Epithelial cell of esophagus (primary cell): ENCODE measurements around the gene LIAS.
"Not testable (repeated sequence)": the region's sequence is repeated elsewhere in the genome, so short reads cannot be mapped to it uniquely, and the experiment has no call there.

Source experiments
- DNase-seq: peaks from one replicate; pipeline ENCODE4 v3.0.0; 2010; ENCODE audit warnings: low read depth
- H3K4me3 ChIP-seq: 2 replicates; pipeline ENCODE4 v1.5.1; 2011; ENCODE audit warnings: mild to moderate bottlenecking, low read length, control low read depth
- CTCF ChIP-seq: IDR thresholded peaks from 2 replicates; pipeline ENCODE4 v1.5.1; 2011; ENCODE audit warnings: low read depth, mild to moderate bottlenecking, low read length, control low read depth, inconsistent platforms; ENCODE audit not compliant: insufficient read depth; ENCODE audit errors: missing control alignments

The LIAS gene

DNA sequence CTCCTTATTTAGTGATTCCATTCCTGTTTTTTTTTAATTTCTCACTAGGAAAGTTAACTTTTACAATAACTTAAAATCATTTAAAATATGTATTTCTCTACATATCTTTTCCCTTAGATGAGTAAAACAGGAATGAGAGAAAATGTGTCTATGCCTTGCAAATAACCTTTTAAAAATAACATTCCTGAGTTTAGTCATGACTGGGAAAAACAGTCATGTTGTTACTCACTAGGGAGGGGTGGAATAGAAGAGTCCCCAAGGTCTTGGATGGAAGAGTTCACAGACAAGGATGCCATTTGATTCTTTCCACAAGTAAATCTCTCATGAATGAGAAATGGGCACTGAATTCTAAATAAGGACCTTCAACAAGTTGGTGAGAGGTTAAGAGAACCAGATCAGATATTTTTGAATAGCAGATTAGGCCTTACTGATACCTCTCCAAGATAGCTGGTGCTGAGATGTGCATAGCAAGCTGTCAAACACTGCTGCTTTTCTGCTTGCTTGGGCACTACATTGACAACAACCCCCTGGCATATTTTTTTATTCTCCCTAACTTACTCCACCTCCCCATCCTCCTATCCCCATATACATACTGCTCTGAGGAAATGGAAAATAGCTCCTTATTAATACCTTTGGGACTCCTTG lies 43.3 kb downstream of the LIAS start:
- peak; percentile 69 for DNase-seq
- no peak overlapping the region for H3K4me3 ChIP-seq
- TF ChIP-seq CTCF, result no peak

GRCh38 chr4:39502664-39503035 lies 43.8 kb downstream of the LIAS start:
- DNase-seq, H3K4me3 ChIP-seq: not testable (repeated sequence)

GRCh38 chr4:39504538-39504937 lies 45.7 kb downstream of the LIAS start:
- TF ChIP-seq CTCF, result no peak
- DNase-seq, result peak; percentile 15
- no peak overlapping the region for H3K4me3 ChIP-seq

- no peak for TF ChIP-seq CTCF
- peak; percentile 68 for DNase-seq
Observed at GRCh38 chr4:39505581-39505980, 46.7 kb downstream of the LIAS start.

GRCh38 chr4:39510348-39510929 lies 51.6 kb downstream of the LIAS start:
- H3K4me3 ChIP-seq, result no peak overlapping the region
- TF ChIP-seq CTCF, result no peak
- DNase-seq, result no peak

More at GRCh38 chr4:39505581-39505980, 46.7 kb downstream of the LIAS start:
- H3K4me3 ChIP-seq, result no peak overlapping the region

DNA sequence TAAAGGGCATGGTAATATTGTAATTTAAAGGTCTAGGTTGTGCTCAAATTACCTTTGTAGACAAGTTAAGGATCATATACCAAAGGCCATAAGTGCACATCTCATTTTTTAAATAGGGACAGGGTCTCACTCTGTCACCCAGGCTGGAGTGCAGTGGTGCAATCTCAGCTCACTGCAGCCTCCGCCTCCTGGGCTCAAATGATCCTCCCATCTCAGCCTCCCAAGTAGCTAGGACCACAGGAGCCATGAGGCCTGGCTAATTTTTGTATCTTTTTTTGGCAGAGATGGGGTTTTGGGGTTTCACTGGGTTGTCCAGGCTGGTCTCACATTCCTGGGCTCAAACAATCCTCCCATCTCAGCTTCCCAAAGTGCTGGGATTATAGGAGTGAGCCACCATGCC lies 55.4 kb downstream of the LIAS start:
- not testable (repeated sequence) for DNase-seq, H3K4me3 ChIP-seq

DNA sequence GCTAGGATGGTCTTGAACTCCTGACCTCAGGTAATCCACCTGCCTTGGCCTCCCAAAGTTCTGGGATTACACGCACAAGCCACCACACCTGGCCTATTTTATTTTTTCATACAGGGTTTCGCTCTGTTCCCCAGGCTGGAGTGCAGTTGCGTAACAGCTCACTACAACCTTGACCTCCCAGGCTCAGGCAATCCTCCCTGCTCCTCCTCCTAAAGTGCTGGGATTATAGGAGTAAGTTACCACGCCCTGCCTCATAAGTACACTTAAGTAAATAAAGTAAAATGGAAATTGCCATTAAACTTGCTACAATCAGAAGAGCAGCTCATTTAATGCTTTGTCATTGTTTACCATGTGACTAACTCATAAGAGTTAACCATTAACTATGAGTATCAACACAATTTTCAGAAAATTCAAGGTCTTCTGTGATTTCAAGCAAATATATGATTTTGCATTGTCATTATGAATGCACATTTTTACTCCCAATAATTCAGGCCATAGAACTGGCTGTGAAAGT lies 56.1 kb downstream of the LIAS start:
- DNase-seq, result peak; percentile 80

GRCh38 chr4:39515669-39516401 lies 57.0 kb downstream of the LIAS start:
- H3K4me3 ChIP-seq, DNase-seq: not testable (repeated sequence)

More for the DNA sequence above, 56.1 kb downstream of the LIAS start:
- TF ChIP-seq CTCF, result no peak
- no peak overlapping the region for H3K4me3 ChIP-seq
